Vagina (tissue), 2 donors: ENCODE measurements around the gene BRD7.

Experiments
- CTCF ChIP-seq, 3 experiments: fragments of 450-650 bp in 2 of 3; fragments of 200-600 bp in 1 of 3; sonication (generic) in 1 of 3; IDR thresholded peaks; one replicate each; pipeline ENCODE4 v1.5.1; 2017 to 2019; ENCODE audit warnings: antibody characterized with exemption in 3 of 3, mild to moderate bottlenecking in 2 of 3, moderate library complexity in 2 of 3
- POLR2A ChIP-seq, 2 donors: fragments of 450-650 bp; IDR thresholded peaks; one replicate each; pipeline ENCODE4 v1.6.1; 2017; ENCODE audit warnings: antibody characterized with exemption in 2 of 2, mild to moderate bottlenecking in 2 of 2, moderate library complexity in 2 of 2

- TF ChIP-seq CTCF (IDR thresholded peaks at IDR 0.05), result no peak
- TF ChIP-seq POLR2A (IDR thresholded peaks at IDR 0.05), result no peak
Measured at GRCh38 chr16:50272687-50273381, 96.0 kb downstream of the BRD7 start.
